GM13976 (cell line): ENCODE results near the gene IQSEC3.
"Not testable (repeated sequence)": the region's sequence is repeated elsewhere in the genome, so short reads cannot be mapped to it uniquely, and the experiment has no call there.

Experiments used
- DNase-seq: peaks from one replicate; pipeline ENCODE4 v3.0.0; 2012; ENCODE audit warnings: low spot score
- CTCF ChIP-seq: IDR thresholded peaks from 2 replicates; pipeline ENCODE4 v1.5.1; 2012; ENCODE audit warnings: borderline replicate concordance, mild to moderate bottlenecking; ENCODE audit not compliant: insufficient read depth; ENCODE audit errors: extremely low read depth, missing control alignments, control extremely low read depth
- in situ Hi-C: fragments of 300-500 bp; cut with MboI; formaldehyde crosslinking; loops from one replicate; pipeline ENCODE4 v1.12.0; 2022; ENCODE audit warnings: low sequenced_read_pairs, mixed read lengths, inconsistent platforms; ENCODE audit not compliant: unreplicated experiment

IQSEC3 gene

DNA sequence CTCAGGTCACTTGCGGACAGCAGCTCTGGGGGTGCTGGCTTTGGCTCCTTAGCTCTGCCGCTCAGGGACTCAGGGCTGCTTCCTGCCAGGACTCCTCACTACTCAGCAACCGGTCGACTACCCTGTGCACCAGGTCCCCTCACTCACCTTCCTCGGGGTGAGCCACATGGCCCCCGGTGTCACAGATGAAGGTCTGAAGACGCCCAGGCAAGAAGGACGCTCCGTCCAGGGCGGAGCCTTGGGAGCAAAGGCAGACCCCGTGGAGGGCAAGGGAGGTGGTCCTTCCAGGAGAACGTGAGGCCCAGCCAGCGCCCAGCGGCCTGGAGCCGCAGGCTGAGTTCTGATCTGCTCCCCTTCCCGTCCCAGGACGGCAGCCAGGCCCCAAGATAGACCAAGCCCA lies 115.4 kb downstream of the IQSEC3 start:
- in situ Hi-C loops, result no loop called here
- no peak for TF ChIP-seq CTCF
- no peak for DNase-seq

DNA sequence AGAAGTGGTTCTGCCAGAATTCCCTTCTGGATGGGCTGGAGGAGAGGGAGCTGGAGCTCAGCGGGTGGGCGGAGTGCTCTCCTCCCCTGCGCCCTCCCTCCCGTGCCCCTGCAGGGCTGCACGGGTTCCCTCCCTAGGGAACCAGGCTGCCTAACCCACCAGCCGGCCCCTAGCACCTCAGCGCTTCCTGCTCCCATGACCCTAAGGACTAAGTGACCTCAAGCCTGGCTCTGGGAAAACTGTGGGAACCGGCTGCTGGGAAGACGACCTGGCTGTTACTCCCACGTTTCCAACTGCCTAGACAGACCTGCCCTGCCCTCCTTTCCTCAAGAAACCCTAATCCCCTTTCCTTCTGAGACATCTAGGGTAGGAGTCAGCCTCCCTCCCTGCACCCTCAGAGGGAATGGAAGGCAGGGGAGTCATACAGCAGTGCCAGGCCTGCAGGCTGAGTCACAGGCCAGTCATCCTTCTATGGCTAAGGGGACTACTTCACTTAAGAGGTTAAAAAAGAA lies 115.9 kb downstream of the IQSEC3 start:
- in situ Hi-C loops, result no loop called here
- no peak for DNase-seq
- no peak for TF ChIP-seq CTCF

GRCh38 chr12:184811-185575 lies 118.4 kb downstream of the IQSEC3 start:
- no peak for DNase-seq
- no peak for TF ChIP-seq CTCF
- in situ Hi-C loops, result no loop called here

DNA sequence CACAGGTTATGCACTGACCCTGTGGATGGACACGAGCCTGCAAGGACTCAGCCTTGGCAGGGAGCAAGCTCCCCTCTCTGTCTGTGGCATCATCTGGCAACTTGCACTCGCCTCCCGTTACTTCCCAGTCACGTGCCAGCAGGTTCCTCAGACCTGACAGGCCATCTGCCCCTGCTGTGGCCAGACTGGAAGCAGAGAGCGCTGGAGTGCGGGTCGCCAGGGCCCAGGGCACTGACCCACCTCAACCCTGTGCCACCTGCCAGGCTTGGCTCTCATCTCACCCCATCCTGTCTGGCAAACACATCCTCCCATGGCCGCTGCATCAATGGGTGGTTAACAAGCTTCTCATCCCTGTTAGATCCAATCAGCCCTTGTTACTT lies 119.0 kb downstream of the IQSEC3 start:
- no peak for TF ChIP-seq CTCF
- in situ Hi-C loops, result no loop called here
- no peak for DNase-seq

GRCh38 chr12:186006-186625 lies 119.5 kb downstream of the IQSEC3 start:
- no peak for TF ChIP-seq CTCF
- in situ Hi-C loops, result no loop called here
- DNase-seq, result no peak

GRCh38 chr12:187986-188909 lies 121.7 kb downstream of the IQSEC3 start:
- DNase-seq, in situ Hi-C loops: not testable (repeated sequence)
